Muscle of arm (tissue), 12 donors: ENCODE results near the gene KCNK15. TPM values are rescaled to one million over a fixed set of nuclear protein-coding genes. Genes with fewer than 3 reads are reported as not detected.

ENCODE experiments used
- DNase-seq: peaks from one replicate; pipeline ENCODE4 v3.0.0-alpha.2; 2013
- polyA plus RNA-seq, 12 donors: library from polyadenylated mRNA; unstranded; fragments of 120-200 nt; gene quantifications; one replicate each; pipeline ENCODE4 v1.2.1, GENCODE V29; 2013; ENCODE audit not compliant: insufficient read length in 12 of 12

KCNK15 gene
- polyA plus RNA-seq, 12 donors, result 0.07 to 0.32 (median 0.14) TPM; not detected in 4

DNA sequence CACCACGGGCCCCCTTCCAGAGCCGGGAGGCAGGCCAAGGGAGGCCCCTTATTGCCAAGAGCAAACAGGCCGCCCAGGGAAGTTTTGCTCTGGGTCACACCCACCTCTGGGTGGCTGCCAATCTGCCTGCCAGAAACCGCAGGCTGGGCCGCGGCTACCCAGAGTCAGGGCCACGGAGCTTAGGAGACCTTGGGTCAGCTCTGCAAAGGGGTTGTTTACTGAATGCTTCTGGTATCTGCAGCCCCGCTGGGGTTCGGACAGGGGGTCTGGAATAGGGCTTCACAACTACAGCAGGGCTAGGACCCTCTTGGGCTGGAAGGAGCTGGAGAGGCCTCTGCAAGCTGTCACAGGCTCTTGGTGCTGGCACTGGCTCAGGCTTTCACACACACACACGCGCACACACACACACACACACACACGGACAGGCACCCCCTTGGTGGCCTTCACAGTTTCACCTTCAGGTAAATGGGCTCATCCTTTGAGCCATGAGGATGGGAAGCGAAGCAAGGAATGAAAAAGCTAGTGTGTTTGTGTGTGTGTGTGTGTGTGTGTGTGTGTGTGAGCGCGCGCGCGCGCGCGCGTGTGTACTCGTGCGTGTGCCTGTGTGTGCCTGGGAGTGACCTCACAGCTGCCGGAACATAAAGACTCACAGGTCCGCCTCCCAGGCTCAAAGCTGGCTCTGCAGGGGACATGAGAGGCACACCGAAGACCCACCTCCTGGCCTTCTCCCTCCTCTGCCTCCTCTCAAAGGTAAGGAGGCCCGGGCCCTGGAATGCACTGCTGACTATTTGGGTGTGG, 30.8 kb upstream of the KCNK15 start, which contains the start of gene CCN5:
Gene CCN5, plus strand, starts transcription at position 669 of the 798 bp plus-strand sequence. Its CDS starts 22 bp downstream, at position 691.
- DNase-seq, result peak; percentile 63

DNA sequence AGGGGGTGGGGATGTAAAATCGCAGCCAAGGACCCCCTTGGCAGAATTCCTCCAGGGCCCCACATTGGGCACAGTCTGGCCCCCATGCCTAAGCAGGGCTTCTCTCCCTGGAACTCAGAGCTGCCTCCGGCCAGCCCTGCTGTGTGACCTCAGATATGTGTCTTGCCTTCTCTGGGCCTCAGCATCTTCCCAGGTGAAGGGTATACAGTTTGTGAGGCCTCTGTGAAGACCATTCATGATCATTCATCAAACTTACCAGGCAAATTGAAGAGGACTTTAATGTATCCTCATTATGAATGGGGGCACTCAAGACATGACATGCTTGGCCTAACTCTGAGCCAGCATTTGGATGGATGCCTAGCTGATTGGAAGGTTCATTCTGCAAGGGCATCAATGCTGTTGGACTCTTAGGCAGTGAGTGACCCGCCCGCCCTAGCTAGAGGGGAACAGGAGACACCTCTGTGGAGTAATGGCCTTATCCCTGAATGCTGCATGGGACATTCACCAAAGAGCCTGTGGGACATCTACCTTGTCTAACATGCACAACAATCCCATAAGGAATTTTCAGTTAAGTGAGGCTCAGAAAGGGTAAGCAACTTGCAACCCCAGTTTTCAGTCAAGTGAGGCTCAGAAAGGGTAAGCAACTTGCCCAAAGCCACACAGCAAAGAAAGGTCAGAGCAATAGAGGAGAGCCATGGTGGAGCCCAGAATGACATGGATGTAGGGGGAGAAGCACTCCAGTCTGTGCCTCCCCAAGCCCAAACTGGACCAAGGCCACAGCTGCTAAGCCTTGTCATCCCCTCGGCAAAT, 30.0 kb upstream of the KCNK15 start:
- no peak for DNase-seq

GRCh38 chr20:44716309-44717106, 29.2 kb upstream of the KCNK15 start:
- DNase-seq, result no peak

GRCh38 chr20:44717986-44718385, 27.7 kb upstream of the KCNK15 start:
- DNase-seq, result no peak

DNA sequence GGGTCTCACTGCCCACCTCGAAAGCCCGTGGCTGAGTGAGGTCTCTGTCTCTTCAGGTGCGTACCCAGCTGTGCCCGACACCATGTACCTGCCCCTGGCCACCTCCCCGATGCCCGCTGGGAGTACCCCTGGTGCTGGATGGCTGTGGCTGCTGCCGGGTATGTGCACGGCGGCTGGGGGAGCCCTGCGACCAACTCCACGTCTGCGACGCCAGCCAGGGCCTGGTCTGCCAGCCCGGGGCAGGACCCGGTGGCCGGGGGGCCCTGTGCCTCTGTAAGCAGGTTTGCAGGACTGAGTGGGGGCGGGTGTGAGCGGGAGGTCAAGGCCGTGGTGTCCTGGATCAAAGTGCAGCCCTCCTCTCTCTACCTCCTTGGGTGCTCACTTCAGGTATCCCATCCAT, 25.8 kb upstream of the KCNK15 start:
- DNase-seq, result no peak

DNA sequence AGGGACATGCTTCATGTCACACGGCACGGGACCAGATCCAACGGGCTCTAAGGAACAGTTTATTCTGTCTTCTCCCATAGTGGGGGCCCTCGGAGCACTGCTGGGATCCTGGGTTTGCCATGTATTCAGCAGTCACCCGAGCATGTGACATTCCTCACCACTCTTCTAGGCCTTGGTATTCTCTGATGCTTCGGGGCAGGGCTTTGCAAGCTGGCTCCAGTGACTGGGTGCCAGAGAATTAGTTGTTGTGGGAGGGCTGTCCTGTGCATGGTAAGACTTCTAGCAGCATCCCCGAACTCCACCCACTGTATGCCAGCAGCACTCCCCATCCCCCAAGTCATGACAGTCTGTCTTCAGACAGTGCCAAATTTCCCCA, 25.1 kb upstream of the KCNK15 start:
- DNase-seq, result no peak

GRCh38 chr20:44720997-44721784, 24.5 kb upstream of the KCNK15 start:
- DNase-seq, result no peak

DNA sequence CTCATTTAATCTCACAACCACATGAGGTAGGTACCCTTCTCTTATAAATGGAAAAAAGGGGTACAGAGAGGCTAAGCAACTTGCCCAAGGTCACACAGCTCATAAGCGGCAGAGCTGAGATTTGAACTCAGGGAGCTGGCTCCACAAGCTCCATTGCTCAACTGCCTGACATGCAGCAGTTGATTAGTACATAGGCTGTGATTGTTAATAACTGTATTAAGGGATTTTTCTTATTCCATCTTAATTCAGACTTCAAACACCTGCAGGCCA, 23.9 kb upstream of the KCNK15 start:
- DNase-seq, result no peak

DNA sequence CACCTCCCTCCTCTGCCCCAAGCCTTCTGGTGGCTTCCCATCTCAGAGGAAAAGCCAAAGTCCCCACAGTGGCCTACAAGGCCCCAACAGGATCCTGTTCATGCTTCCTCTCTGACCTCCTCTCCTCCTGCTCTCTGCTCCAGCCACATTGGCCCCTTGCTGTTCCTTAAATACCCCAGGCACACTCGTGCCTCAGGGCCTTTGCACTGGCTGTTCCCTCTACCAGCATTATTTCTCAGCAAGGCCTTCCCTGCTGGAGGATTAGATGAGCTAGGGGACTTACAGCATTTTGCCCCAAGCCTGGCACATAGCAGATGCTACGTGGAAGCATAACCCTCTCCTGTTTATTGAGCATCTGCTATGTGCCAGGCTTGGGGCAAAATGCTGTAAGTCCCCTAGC, 22.7 kb upstream of the KCNK15 start:
- DNase-seq, result no peak

- no peak for DNase-seq
These were observed 22.3 kb upstream of the KCNK15 start for GRCh38 chr20:44723391-44723790.

GRCh38 chr20:44723798-44724362, 21.8 kb upstream of the KCNK15 start:
- DNase-seq, result no peak

DNA sequence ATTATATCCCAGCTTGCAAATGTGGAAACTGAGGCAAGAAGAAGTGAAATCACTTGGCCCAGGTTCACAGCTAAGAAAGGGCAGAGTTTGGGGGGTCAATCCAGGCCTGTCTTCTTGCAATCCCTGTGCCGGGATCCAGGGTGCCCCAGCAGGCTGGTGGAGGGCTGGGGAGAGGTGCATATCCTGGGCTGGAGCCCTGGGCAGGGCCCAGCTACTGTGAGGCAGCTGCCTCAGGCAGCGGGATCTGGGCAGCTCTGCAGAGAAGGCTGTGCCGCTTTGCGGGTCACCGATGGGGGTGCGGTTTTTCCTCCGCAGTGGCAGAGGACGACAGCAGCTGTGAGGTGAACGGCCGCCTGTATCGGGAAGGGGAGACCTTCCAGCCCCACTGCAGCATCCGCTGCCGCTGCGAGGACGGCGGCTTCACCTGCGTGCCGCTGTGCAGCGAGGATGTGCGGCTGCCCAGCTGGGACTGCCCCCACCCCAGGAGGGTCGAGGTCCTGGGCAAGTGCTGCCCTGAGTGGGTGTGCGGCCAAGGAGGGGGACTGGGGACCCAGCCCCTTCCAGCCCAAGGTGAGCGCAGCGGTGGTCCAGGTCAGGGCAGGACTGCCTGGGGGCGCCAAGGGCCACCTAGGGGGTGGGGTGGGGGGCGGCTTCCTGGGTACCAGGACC, 21.1 kb upstream of the KCNK15 start:
- no peak for DNase-seq

DNA sequence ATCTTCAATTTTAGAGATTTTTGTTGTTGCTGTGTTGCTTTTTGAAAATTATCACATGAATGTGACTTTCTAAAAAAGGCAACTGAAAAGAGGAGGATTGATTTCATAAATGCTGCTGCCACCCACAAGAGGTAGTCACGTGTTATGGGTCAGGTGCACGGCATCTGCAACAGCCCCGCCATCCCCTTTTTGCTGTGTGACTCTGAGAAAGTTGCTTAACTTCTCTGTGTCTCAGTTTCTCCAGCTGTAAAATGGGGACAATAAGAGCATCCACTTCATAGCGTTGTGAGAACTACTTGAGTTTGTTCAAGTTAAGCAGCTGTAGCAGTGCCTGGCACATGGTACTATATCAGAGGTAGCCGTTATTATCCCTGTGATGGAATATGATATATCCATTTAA, 19.8 kb upstream of the KCNK15 start:
- DNase-seq, result no peak

DNA sequence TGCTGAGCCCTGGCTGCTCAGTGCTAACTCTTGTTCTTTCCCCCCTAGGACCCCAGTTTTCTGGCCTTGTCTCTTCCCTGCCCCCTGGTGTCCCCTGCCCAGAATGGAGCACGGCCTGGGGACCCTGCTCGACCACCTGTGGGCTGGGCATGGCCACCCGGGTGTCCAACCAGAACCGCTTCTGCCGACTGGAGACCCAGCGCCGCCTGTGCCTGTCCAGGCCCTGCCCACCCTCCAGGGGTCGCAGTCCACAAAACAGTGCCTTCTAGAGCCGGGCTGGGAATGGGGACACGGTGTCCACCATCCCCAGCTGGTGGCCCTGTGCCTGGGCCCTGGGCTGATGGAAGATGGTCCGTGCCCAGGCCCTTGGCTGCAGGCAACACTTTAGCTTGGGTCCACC, 18.6 kb upstream of the KCNK15 start:
- DNase-seq, result no peak

GRCh38 chr20:44727651-44728050, 18.0 kb upstream of the KCNK15 start:
- DNase-seq, result no peak

DNA sequence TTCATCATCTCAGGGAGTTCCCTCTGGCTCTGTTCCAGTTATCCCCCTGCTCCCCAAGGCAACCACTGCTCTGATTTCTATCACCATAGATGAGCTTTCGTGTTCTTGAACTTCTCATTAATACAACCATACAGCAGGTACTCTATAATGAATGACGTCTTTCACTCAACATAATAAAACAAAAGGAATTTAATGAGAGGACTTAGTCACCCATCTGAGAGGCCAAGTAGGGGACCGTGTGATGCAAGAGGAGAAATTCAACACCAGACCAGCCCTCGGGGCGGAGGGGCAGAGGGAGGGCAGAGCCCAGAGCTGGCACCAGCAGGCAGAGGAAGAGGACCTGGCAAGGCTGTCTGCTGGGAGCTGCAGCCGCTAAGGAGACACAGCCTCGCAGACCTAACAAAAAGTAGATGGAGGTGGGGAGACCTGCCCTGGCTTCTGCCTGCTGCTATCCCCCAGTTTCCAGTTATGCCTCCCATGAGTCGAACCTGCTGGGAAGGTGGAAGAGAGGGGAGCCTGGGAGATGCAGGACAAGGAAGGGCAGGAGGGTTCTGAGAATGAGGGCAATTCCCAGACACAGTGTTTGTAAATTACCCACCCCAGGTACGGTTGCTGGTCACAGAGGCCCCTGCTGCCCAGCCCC, 16.7 kb upstream of the KCNK15 start:
- peak; percentile 25 for DNase-seq

DNA sequence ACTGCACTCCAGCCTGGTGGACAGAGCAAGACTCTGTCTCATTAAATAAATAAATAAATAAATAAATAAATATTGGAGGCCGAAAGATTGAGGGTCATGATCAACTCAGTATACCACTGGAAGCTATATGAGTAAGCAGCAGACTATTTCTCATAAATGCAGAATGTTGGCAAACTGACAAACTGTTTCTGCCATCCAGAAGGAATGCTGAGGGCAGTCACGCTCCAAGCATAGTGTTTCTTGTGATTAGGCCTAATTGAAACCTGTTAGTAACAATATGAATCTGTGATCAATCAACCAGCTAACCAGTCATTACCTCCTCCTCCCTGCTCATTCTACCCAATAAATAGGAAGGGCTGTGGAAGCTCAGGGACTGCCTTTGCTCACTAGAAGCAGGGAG, 15.2 kb upstream of the KCNK15 start:
- no peak for DNase-seq

GRCh38 chr20:44731657-44732056, 14.0 kb upstream of the KCNK15 start:
- no peak for DNase-seq

- DNase-seq, result no peak
These were observed 13.3 kb upstream of the KCNK15 start for GRCh38 chr20:44732327-44732726.
